Lower lobe of right lung (tissue), 2 donors: Measurements from ENCODE around the gene METTL26. TPM values are rescaled to one million over a fixed set of nuclear protein-coding genes. Genes with fewer than 3 reads are reported as not detected.

Source experiments
- ATAC-seq, 2 donors: fragments of 200-7000 bp; cut with Tn5 transposase; one replicate each; pipeline ENCODE4 v1.9.1; 2020 to 2022; ENCODE audit warnings: mild to moderate bottlenecking in 2 of 2, moderate library complexity in 2 of 2
- DNase-seq: peaks from one replicate; pipeline ENCODE4 v3.0.0-alpha.2; 2020
- H3K27ac ChIP-seq: fragments of 200-600 bp; one replicate; pipeline ENCODE4 v1.8.0; 2022
- H3K27me3 ChIP-seq: fragments of 200-600 bp; one replicate; pipeline ENCODE4 v1.8.0; 2022; ENCODE audit warnings: low read depth
- H3K36me3 ChIP-seq: fragments of 200-600 bp; one replicate; pipeline ENCODE4 v1.8.0; 2022; ENCODE audit warnings: mild to moderate bottlenecking
- H3K4me1 ChIP-seq: fragments of 200-600 bp; one replicate; pipeline ENCODE4 v1.8.0; 2022
- H3K4me3 ChIP-seq: fragments of 200-600 bp; one replicate; pipeline ENCODE4 v1.8.0; 2022; ENCODE audit warnings: mild to moderate bottlenecking
- H3K9me3 ChIP-seq: fragments of 200-600 bp; one replicate; pipeline ENCODE4 v1.8.0; 2022
- CTCF ChIP-seq: fragments of 200-600 bp; IDR thresholded peaks from one replicate; pipeline ENCODE4 v1.8.0; 2022; ENCODE audit warnings: antibody characterized with exemption, mild to moderate bottlenecking
- intact Hi-C: fragments of 100-400 bp; cut with DNase I; formaldehyde crosslinking; loops from one replicate; pipeline ENCODE4 v1.11.0; 2022
- total RNA-seq: library from RNA; stranded (reverse); fragmentation: NEBNext Ultra II Directional; extraction: Animal tissue kit (Norgen Biotek cat#: 25700); gene quantifications from one replicate; pipeline ENCODE4 v1.2.1, GENCODE V29; 2021
- donor health status: DM: no; HTN: yes; CAD: no; lungs with severe emphysema.

METTL26 gene
- total RNA-seq, 1 donor from 2014 or later, result 63.1 TPM

- Histone ChIP-seq H3K4me1 (peaks cover 34% of the 10 kb centered on the region), H3K27ac (peak overlapping the region; percentile 92), H3K4me3 (peak overlapping the region; percentile 95), H3K27me3 (no peaks in the 10 kb centered on the region), H3K36me3 (peaks cover 5% of the 10 kb centered on the region), H3K9me3 (no peaks in the 10 kb centered on the region)
- TF ChIP-seq CTCF, result no peak
- no peak for DNase-seq
- intact Hi-C loops, result no loop called here
- ATAC-seq, result no peak
Observed at GRCh38 chr16:634996-635395, 1.1 kb downstream of the METTL26 start.

DNA sequence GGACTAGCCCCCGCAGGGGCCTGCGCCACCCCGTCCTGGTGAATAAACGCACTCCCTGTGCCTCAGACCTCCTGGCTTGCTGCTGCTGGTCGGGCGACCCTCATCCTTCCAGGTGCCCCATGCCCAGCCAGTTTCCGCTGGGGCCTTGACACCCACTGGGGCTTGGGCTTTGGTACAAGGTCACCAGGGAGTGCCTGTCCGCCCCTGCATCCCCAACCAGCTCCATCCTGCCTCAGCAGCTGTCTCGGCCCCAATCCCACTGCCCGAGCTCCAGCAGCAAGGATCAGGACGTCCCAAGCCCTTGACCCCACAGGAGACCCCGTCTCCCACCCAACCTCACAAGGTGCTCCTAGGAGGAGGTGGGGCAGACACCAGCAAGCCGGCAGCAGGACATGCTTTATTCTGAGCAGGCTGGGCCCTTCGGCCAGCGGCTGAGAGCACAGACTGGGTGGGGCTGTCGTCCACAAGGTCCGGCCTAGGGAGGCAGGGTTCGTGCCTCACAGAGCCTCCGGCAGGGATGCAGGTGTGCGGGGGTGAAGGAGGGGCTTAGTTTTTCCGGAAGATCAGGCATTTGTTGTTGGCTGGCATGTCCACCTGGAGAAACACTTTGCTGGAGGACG lies 1.9 kb downstream of the METTL26 start:
- intact Hi-C loops, result no loop called here
- DNase-seq (no peak), ATAC-seq (no peak)
- no peaks in the 10 kb centered on the region for H3K27me3 ChIP-seq
- H3K36me3 ChIP-seq, result peaks cover 5% of the 10 kb centered on the region
- H3K4me1 ChIP-seq, result peaks cover 43% of the 10 kb centered on the region
- H3K9me3 ChIP-seq, result no peaks in the 10 kb centered on the region
- H3K4me3 ChIP-seq, result no peak overlapping the region
- TF ChIP-seq CTCF, result no peak
- no peak overlapping the region for H3K27ac ChIP-seq

DNA sequence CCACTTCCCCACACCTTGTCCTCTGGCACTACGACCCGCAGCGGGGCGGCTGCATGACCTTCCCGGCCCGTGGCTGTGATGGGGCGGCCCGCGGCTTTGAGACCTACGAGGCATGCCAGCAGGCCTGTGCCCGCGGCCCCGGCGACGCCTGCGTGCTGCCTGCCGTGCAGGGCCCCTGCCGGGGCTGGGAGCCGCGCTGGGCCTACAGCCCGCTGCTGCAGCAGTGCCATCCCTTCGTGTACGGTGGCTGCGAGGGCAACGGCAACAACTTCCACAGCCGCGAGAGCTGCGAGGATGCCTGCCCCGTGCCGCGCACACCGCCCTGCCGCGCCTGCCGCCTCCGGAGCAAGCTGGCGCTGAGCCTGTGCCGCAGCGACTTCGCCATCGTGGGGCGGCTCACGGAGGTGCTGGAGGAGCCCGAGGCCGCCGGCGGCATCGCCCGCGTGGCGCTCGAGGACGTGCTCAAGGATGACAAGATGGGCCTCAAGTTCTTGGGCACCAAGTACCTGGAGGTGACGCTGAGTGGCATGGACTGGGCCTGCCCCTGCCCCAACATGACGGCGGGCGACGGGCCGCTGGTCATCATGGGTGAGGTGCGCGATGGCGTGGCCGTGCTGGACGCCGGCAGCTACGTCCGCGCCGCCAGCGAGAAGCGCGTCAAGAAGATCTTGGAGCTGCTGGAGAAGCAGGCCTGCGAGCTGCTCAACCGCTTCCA lies 2.6 kb downstream of the METTL26 start:
- ATAC-seq, result no peak
- no peak for DNase-seq
- no peak for TF ChIP-seq CTCF

GRCh38 chr16:632486-633335 lies 3.4 kb downstream of the METTL26 start:
- peaks cover 19% of the 10 kb centered on the region for H3K36me3 ChIP-seq
- H3K4me3 ChIP-seq, result no peak overlapping the region
- no peak for TF ChIP-seq CTCF
- ATAC-seq (no peak), DNase-seq (no peak)
- intact Hi-C loops, result no loop called here
- peaks cover 52% of the 10 kb centered on the region for H3K4me1 ChIP-seq
- no peak overlapping the region for H3K27ac ChIP-seq
- H3K9me3 ChIP-seq, result no peaks in the 10 kb centered on the region
- no peaks in the 10 kb centered on the region for H3K27me3 ChIP-seq

More for the DNA sequence above, 2.6 kb downstream of the METTL26 start:
- peaks cover 12% of the 10 kb centered on the region for H3K36me3 ChIP-seq
- H3K4me1 ChIP-seq, result peaks cover 49% of the 10 kb centered on the region
- H3K4me3 ChIP-seq, result no peak overlapping the region
- intact Hi-C loops, result no loop called here
- no peak overlapping the region for H3K27ac ChIP-seq
- no peaks in the 10 kb centered on the region for H3K9me3 ChIP-seq
- H3K27me3 ChIP-seq, result no peaks in the 10 kb centered on the region

DNA sequence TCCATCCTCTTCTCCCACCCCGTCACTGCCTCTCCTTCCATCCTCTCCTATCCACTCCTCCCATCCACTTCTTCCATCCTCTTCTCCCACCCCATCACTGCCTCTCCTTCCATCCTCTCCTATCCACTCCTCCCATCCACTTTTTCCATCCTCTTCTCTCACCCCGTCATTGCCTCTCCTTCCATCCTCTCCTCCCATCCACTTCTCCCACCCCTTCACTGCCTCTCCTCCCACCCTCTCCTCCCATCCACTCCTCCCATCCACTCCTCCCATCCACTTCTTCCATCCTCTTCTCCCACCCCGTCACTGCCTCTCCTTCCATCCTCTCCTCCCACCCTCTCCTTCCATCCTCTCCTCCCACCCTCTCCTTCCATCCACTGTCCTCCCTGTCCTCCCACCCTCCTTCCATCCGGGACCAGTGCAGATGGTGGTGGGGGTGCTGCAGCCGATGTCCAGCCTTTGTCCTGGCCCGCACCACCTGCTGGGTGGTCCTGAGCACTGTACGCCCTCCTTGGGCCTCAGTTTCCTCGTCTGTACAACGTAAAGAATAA lies 4.2 kb downstream of the METTL26 start:
- TF ChIP-seq CTCF, result no peak
- Histone ChIP-seq H3K27me3 (no peaks in the 10 kb centered on the region), H3K9me3 (no peaks in the 10 kb centered on the region), H3K36me3 (peaks cover 27% of the 10 kb centered on the region), H3K27ac (no peak overlapping the region), H3K4me3 (no peak overlapping the region), H3K4me1 (peaks cover 53% of the 10 kb centered on the region)
- no peak for DNase-seq
- intact Hi-C loops, result no loop called here
- ATAC-seq, result no peak
